ENCODE data around the gene MEN1.
A peak's percentile ranks its signal among the peaks of the same experiment; 100 is the strongest.

Gene MEN1

DNA sequence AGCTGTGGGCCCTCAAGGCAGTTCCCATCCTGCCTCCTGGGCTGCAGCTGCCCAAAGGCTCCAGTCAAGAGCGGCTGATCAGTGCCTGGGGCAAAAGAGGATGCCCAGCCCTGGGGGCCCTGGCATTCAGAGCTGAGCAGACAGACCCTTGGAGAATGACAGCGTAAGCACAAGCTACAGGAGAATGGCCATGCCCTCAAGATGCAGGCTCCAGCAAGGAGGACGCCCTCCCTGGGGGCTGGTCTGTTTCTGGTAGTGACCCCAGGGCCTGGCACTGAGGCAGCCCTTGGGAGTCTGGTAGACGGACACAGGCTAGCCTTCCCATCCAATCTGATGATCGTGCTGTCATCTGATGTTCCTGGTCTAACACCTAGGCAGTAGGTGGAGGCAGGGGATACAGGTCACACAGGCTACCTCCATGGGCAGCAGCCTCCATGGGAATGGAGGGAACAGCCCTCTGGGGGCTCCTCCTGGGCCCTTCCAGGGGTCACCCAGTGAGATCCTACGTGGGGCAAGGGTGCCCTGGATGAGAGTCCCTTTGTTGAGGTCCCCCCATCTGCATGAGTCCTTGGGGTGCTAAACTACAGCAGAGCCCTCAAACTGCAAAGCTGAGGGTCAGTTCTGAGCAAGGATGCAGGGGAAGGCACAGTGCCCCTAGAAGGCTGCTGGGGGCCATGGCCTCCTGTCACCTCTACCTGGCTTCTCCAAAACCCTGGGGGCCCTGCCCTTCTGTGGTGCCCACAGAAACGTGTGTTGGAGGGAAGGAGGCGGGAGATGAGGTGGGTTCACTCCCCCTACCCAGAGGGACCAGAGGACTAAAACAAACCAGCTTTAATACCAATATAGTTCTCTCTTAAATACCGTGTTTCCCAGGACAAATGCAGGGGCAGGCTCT, 21.8 kb downstream of the MEN1 start:
- no peak overlapping the region for H3K4me3 ChIP-seq (ENCODE audit: low read depth, low read length)

DNA sequence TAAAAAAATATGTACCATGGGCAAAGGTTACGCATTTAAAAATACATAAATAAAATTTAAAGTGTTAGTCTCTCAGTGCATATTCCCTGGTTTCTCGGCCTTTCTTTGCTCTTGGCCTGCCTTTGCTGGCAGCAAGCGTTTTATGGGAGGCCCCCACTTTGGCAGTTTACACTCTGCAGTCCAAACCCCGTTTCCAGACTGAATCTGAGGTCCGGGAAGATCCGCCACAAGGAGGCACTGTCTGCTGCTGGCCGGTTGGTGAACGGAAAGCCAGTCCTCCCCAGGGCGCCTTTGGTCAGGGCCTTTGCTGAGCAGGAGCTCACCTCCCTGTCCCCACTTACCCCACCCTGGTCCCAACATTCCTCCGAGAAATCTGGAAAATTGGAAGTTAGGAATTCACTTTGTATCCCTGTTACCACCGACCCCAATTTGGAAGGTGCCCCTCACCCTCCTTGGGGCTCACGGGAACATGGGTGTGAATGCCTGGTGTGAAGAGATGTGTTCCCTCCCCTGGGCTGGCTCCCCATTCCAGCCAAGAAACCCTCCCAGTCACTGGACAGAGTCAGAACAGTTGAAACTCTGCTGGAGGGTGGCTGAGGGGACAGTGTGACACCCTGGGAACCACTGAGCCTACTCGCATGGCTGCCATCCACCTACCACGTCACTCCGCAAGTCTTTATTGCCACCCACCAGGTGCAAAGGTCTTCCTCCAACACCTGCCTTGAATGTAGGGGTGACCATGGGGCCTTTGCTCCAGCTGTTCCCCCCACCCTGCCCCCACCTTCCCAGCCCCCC, 22.6 kb downstream of the MEN1 start:
- no peak overlapping the region for H3K4me3 ChIP-seq (ENCODE audit: low read depth, low read length)

DNA sequence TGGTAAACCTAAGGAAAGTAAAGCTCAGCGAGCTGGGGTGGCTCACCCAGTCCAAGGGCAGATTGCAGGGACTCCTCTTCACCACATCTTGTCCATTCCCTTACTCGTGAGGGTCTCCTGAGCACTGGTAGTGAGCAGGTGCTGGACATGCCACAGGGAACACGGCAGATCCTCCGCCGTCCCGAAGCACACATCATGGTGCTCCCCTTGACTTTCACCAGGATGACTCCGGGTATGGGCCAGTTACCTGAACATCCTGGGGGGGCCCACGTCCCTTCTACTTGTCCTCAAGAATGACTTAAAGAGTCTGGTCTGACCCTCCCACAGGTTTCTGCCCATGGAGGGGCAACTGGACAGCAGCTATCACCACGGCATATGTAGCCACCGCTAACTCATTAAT, 24.0 kb downstream of the MEN1 start:
- H3K4me3 ChIP-seq (ENCODE audit: low read depth, low read length): no peak overlapping the region

DNA sequence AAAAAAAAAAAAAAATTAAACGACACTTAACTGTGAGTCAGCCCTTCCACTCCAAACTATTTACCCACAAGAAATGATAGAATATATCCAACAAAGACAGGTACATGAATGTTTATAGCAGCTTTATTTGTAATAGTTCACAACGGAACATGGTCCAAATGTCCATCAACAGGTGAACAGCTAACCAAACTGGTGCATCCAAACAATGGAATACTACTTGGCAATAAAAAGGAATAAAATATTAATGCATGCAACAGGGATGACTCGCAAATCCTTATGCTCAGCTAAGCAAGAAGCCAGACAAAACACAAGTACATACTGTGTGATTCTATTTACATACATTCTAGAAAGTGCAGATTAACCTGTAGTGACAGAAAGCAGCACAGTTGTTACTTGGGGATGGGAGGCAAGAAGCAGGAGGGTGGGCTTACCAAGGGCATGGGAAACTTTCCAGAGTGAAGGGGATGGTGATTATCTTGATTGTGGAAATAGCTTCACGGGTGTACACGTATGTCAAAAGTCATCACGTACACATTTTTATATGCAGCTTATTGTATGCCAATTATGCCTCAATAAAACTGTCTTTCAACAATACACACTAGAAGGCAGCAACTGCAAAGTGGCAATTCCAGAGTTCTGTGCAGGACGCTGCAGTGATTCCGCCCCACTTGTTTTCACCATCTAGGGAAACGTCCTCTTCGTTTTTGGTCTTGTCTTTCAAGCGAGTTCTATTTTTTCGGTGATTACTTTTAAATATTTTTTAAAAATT, 25.4 kb downstream of the MEN1 start:
- H3K4me3 ChIP-seq (ENCODE audit: low read depth, low read length): no peak overlapping the region

DNA sequence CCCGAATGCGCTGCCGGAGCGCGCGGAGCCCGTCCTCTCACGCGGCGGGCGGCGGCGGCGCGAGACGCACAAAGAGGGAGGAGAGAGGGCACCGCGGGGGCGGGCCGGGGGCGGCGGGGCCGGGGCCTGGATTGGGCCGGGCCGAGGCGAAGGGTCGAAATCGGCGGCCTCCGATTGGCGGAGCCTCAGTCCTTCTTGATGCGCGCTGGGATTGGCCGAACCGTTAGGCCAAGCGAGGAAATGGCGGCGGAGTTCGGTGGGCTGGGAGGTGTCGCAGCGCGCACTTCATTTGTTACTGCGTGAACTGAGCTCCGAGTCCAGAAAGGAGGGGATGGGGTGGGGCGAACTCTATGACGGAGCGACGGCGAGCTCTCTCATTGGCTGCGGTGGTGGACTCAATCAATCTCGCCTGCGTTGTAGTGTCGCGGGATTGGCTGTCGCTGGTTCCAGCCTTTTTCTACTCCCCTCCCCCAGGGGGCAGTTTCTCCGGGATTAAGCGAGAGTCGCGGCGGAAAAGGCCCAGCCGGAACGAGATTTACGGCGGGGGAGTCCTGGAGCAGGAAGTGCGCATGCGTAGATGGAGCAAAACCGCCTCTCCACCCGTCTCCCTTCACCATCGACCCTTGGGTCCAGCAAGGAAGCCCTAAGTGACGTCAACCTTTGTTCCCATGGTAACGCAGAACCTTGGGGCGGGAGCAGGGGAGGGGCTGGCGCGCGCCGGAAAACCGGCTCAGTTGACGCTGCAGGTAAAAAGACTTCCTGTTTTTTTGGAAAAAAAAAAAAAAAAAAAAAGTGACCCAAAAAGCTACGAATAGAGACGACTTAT, 31.7 kb downstream of the MEN1 start, which contains the start of gene SF1:
TSS of gene SF1 (minus strand) at position 70 of the 826 bp plus-strand sequence. CDS start 150 bp downstream, outside the sequence.
- H3K4me3 ChIP-seq (ENCODE audit: low read depth, low read length): peak within 1 kb of the TSS; percentile 95

DNA sequence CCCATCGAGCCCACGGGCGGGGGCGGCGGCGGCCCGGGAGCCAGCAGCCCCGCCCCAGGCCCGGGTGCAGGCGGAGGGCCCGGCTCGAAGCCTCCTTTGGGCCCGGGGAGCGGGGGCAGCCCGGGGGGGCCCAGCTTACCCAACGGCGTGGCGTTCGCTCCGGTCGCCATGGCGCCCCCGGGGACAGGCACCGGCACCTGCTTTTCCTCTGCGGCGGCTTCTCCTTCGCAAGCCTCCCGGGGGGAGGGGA, 32.2 kb downstream of the MEN1 start:
- H3K4me3 ChIP-seq (ENCODE audit: low read depth, low read length): peak overlapping the region; percentile 95

DNA sequence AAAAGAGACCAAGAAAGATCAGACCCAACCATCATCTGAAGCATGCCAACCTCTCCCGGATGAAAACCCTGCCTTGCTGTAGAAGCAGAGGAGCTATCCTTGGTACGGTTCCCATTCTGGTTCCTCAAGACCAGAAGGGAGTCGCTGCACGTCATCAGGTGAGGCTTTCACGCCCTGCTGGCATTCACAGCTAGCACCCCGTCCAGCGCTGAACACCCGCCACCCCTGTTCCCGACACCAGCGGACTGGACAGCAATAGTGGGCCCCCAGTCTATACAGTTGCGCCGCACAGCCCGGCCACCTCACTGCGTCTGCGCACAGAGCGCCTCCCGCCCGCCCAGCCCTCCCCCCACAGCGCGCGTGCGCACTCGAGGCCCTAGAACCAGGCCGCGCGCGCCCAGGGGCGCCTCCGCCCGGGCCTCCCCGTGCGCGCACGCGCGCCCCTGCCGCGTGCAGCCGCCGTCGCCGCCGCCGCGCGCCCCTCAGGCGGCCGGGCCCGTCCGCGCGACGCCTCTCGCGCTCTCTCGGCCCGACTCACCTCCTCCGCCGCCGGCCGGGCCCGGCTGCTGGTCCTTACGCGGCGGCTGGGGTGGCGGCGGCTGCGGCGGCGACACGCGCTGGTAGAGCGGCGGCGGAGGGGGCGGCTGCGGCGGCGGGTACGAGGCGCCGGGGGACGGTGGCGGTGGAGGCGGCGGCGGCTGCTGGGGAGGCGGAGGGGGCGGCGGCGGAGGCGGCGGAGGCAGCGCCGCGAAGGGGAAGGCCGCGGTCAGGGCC, 32.7 kb downstream of the MEN1 start:
- H3K4me3 ChIP-seq (ENCODE audit: low read depth, low read length): peak overlapping the region; percentile 95

DNA sequence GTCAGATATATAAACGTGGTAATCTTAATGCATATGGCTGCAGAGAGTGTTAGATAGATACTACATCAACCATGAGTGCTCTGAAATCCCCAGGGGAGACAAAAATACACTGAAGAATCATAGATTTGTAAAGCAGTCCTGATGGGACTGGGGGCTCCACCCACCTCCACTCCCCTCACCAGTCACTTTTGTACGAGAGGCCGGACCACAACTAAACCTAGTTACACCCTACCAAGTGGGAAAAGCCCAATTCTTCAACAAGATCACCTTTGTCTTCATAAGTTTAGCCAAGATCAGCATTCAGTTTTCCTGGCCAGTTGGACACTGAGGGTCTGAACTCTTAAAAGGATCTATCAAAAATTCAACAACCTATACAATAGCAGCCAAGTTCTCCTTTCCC, 33.5 kb downstream of the MEN1 start:
- peak overlapping the region; percentile 95 for H3K4me3 ChIP-seq (ENCODE audit: low read depth, low read length)

DNA sequence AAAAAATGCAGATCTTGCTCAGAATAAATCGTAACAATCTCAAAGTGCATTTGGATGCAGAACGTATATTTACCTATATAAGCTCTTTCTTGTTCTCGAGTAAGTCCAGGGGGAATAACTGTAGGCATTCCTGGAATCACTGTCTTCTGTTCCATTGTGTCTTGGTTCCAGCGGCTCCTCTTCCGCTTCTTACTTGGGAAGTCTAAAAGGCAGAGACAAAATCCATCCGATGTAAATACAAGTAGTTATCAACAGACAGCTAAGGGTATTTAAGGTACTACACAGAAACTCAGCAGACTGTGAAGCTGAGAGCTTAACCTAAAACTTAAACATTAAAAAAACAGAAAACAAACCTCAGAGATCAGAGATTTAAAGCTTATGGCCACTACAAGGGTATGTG, 33.9 kb downstream of the MEN1 start:
- H3K4me3 ChIP-seq (ENCODE audit: low read depth, low read length): no peak overlapping the region

DNA sequence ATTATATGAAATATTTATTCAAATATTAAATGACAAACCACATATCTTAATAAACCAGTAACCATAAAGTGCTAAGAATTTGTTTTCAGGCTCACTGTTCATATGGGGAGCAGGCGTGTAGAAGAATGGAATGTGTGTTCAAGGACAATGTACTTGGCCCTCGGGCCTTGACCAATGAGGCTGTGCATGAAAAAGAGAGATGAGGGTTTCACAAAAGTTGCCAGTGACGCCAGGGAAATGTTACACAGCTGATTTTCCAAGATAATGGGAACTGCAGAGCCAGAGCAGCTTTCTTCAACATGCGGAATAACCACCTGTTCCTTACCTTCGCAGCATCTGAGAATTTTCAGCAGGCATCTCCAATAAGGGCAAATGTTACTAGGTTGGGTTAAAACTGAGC, 36.2 kb downstream of the MEN1 start:
- no peak overlapping the region for H3K4me3 ChIP-seq (ENCODE audit: low read depth, low read length)

DNA sequence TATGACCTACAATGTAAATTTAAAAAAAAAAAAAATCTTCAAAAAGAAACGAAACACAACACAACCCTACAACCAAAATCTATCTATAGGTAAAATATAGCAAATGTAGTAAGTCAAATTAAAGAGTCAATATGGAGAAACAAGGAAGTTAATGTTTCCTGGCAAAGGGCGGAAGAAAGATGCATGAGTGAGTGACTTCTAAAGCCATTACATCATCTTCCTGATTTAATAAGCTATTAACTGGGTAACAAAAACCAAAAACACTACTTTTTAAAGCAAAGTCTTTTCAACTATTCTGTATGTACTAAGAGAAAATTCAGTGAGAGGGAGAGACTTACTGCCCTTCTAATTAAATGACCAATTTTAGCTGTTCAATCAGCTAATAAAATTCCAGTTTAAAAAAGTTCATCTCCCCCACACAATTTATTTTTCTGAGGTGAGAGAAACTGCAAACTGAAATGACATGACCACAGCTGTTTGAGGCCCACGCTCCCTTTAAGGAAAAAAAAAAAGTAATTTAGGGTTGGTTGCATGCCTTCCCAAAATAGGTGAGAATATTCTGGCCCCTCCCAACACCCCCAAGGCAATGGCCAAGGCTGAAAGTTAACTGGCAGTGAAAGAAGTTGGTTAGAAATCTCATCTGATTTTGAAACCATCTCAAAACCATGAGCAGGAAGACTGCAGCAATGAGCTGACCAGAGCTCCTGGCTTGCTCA, 37.9 kb downstream of the MEN1 start:
- no peak overlapping the region for H3K4me3 ChIP-seq (ENCODE audit: low read depth, low read length)

DNA sequence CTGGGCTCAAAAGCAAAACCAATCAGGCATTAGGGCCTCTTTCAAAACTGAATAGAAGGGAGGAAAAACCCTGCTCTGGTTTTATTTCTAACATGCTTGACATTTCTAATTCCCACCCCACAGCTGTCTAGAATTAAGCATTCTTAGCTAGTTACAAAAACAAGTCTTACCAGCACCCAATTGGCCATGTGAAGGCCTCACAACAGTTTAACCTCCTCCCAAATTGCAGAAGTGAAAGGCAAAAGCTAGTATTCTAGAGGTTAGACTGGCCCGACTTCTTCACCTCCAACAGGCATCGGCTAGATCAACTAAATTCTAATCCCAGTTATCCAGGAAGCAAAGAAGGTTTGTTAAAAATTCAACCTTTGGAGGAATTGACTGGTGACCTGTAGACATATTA, 38.5 kb downstream of the MEN1 start:
- no peak overlapping the region for H3K4me3 ChIP-seq (ENCODE audit: low read depth, low read length)

DNA sequence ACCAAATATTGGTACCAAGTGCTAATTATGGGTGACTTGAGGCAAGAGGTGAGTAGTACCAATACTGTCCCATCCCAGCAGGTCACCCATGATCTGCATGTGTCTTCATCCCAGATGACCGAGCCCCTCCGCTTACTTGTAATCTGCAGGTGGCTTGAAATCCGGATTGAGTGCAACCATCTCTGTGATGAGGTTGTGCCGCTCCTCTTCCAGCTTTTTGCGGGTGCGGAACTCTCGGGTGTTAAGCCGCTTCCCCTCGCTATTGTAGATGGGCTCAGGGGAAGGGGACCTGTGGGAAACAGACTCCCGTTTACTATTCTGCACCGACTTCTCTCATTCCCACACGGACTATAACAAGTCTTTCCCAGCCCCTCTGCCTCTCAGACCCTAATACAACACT, 40.2 kb downstream of the MEN1 start:
- H3K4me3 ChIP-seq (ENCODE audit: low read depth, low read length): no peak overlapping the region

DNA sequence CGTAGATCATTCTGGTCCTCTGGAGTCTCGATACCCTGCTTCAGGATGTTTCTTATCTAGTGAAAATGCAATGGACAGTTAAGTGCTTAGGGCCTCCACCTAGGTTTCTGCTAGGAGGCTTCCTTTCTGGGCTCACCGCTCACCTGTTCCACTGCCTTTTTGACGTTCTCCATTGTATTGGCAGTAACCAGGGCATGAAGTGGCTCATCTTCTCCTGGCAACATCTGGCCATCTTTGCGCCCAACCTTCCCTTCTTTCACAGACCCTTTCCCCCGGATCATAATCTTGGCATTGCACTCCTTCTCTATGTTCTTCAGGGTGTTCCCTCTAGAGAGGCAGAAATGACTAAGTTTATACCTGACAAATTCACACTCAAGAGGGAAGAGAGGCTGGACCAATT, 41.1 kb downstream of the MEN1 start:
- no peak overlapping the region for H3K4me3 ChIP-seq (ENCODE audit: low read depth, low read length)

DNA sequence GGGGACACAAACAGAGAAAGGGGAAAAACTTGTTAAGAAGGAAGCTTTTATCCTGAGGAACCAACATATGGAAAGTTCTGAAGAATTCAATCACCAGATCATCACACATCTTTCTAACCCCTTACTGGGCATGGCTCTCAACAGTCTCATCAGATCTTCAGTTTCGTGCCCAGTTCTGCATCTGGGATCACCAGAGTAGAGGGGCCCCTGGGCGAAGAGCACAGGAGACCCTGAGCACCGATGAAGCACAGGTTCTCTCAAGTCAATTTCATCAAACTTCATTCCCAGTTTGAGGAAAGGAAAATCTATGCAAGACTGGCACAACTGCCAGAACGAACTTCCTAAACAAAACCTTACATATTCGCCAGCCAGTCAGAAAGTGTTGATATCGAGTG, 42.1 kb downstream of the MEN1 start:
- no peak overlapping the region for H3K4me3 ChIP-seq (ENCODE audit: low read depth, low read length)

DNA sequence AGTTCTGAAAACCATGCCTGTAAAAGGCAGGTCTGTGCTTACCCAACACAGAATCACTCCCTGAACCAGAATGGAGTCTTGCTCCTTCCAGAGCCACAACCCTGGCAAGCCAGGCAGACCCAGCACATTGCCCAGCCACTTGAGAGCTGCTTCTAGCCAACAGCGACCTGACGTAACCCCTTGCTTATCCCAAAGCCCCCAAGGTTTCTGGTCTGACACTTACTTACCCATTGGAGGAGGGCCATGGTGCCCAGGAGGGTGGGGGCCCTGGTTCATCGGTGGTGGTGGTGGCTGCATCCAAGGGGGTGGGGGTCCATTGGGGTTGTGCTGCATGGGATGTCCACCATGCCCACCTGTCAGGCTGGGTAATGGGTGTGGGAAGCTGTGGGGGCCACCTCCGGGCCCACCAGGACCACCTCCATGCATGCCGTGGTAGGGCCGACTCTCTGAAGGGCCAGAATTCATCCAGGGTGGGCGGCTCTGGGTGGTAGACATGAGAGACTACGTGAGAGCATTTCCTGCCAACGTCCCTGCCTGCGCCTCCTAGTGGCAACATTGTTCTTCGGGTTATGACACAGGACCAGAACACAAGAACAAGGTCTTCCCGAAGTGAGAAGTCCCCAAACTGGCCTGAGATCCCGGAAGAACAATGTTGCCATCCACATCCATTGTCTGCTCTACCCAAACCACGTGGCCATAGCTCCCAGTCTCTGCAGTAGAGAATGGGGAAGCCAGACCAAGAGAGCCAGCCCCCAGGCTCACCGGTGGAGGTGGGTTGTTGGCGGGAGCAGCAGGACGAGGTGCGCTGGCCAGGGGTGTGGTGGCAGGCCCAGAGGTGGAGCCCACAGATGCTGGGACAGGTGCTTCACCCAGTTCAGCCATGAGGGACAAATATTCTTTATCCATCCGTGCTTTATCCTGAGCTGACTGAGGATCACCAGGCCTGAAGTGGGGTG, 42.7 kb downstream of the MEN1 start:
- no peak overlapping the region for H3K4me3 ChIP-seq (ENCODE audit: low read depth, low read length)

DNA sequence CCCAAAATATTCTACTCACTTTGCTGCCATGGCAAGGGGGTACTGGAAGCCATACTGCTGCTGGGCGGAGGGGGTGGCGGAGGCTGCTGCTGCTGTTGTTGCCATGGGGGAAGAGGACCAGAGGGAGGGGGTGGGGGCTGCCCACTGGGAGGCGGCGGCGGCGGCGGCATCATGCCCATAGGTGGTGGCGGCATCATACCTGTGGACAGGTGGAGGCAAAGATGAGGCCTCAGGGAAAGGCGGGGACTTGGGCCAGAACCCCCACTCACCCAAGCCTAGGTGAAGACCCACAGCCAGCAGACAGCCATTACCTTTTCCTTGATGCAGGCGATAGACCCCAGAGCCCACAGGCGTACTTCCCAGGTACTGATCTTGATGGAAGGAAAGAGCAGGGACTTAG, 43.5 kb downstream of the MEN1 start:
- H3K4me3 ChIP-seq (ENCODE audit: low read depth, low read length): no peak overlapping the region

Data from iPS-11a (cell line).